Activated gamma-delta T cell treated with Interleukin-2 at 50 U/mL for 16 hours (primary cell): ENCODE results near the gene PSMD5.
"Not testable (repeated sequence)": the region's sequence is repeated elsewhere in the genome, so short reads cannot be mapped to it uniquely, and the experiment has no call there.

Experiments used
- DNase-seq: peaks from one replicate; pipeline ENCODE4 v3.0.0-alpha.2; 2020

Gene PSMD5

GRCh38 chr9:120854596-120855327, 12.0 kb upstream of the PSMD5 start:
- DNase-seq = no peak

DNA sequence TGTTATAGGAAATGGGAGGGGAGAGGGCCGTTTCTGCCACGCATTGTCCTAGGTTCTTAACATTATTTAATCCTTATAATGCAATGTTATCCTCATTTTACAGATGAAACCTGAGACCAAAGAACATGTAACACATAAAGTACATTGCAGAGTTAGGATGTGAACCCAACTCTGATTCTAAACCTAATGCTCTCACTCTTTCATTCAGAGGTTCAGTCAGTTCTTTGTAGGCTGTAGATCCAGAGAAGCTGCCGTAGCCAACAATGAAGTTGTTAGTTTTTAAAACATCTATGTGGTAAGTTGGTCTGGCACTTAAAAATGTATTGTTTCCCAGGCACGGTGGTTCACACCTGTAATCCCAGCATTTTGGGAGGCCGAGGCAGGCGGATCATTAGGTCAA, 10.5 kb upstream of the PSMD5 start:
- no peak for DNase-seq

GRCh38 chr9:120852240-120853010, 9.7 kb upstream of the PSMD5 start:
- DNase-seq = no peak

GRCh38 chr9:120851449-120851848, 8.7 kb upstream of the PSMD5 start:
- DNase-seq = no peak

DNA sequence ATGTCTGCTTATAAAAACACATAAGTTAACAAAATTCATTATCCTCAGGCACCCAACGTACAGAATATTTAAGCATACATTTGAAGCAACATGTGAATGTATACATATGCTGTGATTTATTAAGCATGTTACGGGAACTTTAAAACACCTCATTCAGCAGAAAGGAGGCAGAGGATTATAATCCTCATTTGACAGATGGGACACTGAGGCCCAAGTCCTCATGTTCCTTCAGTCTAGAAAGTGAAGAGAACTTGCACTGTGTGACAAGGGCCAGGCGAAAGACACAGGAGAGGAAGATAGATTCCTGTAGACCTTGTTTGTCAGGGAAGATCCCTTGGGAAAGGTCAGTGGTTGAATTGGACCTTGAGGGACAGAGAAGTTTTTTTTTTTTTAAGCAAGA, 7.6 kb upstream of the PSMD5 start:
- no peak for DNase-seq

GRCh38 chr9:120846906-120847305, 4.2 kb upstream of the PSMD5 start:
- DNase-seq = no peak

GRCh38 chr9:120846251-120846889, 3.6 kb upstream of the PSMD5 start:
- DNase-seq = no peak

GRCh38 chr9:120845255-120845654, 2.5 kb upstream of the PSMD5 start:
- no peak for DNase-seq

DNA sequence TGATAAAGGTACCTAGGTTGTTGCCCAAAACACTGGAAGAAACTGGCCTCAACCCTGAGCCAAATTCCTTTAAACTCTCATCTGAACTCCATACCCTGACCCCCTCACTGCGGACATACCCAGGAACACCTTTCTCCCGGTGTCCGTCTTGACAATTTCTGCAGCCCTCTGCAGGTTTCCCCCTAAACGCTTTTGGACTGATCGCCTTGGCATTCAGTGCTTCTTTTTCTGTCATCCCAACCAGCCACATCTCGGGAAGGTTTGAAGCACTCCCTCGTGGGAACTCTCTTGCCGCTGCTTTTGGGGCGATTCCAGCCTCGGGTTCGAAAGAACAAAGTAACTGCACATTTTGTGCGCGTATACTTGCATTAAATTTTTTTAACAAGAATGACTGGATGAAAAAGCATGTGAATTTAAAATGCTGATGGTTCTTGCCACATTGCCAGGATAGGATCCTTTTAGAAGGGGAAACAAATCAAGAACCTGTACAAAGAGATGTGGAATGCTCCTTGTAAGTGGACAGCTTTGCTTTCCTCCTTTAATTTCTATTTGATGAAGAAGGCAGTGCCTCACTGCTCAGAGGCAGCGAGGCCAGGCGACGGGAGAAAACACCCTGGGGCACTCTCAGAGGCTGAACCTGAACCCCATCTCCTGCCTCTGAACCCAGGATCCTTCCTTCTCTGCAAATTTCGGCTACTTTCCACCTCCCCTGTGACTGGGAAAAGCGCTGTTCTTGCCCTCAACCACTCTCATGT, 615 bp downstream of the PSMD5 start:
- DNase-seq = no peak

DNA sequence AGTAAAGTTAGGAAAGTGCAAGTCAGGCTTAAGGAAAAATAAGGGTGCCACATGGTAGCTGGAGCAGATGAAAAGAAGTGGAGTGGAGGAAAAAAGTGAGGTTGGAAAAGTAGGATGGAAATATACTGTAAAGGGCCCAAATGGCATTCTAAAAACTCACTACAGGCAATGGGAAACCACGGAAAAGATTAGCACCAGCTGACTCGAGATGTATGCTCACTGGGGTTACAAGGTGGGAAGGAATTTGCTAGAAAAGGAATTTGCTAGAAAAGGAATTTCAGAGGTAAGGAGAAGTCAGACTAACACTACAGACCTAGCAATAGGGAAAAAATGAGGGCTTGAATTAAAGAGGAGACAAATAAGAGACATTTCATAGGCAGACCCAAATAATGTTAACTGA, 3.6 kb downstream of the PSMD5 start:
- DNase-seq = no peak

DNA sequence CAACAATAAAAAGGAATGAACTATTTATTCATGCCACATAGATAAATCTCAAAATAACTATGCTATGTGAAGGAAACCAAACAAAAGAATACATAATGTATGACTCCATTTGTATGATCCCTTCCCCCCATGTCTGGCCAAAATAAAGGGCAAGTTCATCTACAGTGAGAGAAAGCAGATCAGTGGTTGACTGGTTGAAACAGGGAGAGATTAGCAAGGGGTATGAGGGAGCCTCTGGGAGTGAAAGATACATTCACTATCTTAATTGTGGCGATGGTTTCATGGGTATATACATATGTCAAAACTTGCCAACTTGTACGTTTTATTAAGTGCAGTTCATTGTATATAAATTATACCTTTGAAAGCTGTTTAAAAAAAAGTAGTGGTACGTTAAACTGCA, 4.8 kb downstream of the PSMD5 start:
- no peak for DNase-seq

DNA sequence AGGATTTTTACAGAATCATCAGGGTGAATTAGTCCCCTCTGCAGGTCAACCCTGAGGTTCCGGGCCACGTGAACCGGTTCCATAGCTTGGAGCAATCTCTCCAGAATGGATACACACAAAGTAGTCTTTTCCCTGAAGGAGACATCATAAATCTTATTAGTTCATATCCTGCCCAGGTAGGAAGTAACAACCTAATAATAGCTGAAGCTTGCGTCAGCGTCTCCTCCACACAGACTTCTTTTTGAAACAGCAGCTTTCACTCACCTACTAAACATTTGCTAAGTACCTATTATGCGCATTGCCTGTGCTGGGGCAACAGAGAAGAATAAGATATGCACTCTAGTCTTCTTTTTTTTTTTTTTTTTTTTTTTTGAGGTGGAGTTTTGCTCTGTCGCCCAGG, 9.4 kb downstream of the PSMD5 start:
- DNase-seq = no peak

GRCh38 chr9:120832807-120833206, 9.9 kb downstream of the PSMD5 start:
- no peak for DNase-seq

GRCh38 chr9:120830865-120831264, 11.9 kb downstream of the PSMD5 start:
- no peak for DNase-seq

GRCh38 chr9:120830151-120830550, 12.6 kb downstream of the PSMD5 start:
- no peak for DNase-seq

GRCh38 chr9:120829650-120830049, 13.1 kb downstream of the PSMD5 start:
- DNase-seq = no peak

DNA sequence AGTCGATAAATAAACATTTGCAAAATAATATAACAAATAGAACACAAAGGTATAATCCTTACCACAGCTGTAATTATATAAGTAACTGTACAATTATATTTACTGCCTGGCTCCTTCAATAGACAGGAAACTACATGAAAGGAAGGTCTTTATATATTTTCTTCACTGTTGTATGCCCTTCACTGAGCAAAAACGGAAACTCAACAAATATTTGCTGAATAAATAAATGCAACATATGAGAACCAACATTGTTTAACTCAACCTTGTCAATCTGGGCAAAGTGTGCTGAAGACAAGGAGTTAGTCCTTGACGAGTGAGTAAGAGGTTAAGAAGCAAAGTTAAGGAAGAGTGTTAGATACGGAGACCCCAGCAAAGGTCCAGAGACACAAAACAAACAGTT, 22.6 kb downstream of the PSMD5 start:
- DNase-seq = no peak

GRCh38 chr9:120818595-120818994, 24.1 kb downstream of the PSMD5 start:
- DNase-seq = no peak

- DNase-seq = no peak
Measured at GRCh38 chr9:120815075-120815474, 27.6 kb downstream of the PSMD5 start.

- no peak for DNase-seq
Measured at GRCh38 chr9:120808931-120809330, 33.8 kb downstream of the PSMD5 start.

DNA sequence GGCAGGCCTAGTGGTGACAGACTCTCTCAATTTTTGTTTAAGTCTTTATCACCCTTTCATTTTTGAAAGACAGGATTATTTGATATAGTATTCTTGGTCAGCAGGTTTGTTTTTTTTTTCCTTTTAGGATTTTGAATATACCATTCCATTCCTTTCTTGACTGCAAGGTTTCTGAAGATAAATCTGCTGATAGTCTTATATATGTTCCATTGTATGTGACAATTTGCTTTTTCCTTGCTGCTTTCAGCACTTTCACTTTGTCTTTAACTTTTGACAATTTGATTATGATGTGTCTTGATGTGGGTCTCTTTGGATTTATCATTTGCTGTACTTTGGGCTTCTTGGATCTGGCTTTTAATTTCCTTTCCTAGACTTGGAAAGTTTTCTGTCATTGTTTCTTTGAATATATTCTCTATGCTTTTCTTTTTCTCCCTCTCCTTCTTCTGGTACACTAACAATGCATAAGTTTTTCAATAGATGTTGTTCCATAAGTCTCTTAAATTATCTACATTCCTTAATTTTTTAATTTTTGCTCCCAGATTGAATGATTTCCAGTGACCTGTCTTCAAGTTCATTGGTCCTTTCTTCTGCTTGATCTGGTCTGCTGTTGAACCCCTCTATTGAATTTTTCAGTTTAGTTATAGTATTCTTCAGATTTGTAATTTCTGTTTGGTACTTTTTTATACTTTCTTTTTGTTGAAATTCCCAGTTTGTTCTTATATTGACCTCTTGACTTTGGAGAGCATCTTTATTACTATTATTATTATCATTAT, 34.9 kb downstream of the PSMD5 start:
- DNase-seq = no peak

DNA sequence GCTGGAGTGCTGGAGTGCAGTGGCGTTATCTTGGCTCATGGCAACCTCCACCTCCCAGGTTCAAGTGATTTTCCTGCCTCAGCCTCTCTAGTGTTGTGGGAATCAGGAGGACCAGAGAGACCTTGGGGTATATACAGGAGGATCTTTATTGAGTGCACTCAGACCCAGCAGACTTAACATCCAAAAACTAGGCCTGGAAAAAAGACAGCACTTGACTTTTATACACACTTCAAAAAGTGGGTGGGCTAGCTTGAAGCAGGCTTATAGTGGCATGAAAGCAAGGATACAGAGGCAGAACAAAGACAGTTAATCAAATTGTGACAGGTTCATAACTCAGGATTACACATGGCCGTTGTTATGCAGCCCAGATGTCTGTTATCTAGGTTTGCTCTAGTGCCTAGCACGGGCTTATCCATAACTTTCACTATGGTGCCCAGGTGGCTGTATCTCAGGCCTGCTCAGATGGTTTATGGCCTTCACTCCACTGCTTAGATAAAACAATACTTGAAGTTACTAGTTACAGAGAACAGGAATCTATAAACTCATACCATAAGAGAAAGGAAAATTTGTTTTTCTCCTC, 37.8 kb downstream of the PSMD5 start:
- not testable (repeated sequence) for DNase-seq
